GM18498 (cell line): ENCODE data around the gene MAP3K2.

Source experiments
- ATAC-seq: cut with Tn5 transposase; IDR thresholded peaks from one replicate; pipeline ENCODE4 v1.9.1; 2021; ENCODE audit warnings: mild to moderate bottlenecking, moderate library complexity; ENCODE audit not compliant: unreplicated experiment

Gene MAP3K2

GRCh38 chr2:127308586-127309138, 79.1 kb downstream of the MAP3K2 start:
- no peak for ATAC-seq

GRCh38 chr2:127305990-127306585, 81.7 kb downstream of the MAP3K2 start:
- ATAC-seq: peak; percentile 65

GRCh38 chr2:127302168-127302567, 85.6 kb downstream of the MAP3K2 start:
- ATAC-seq: no peak

GRCh38 chr2:127293748-127294562, 93.8 kb downstream of the MAP3K2 start, which contains the start of gene ERCC3:
Gene ERCC3 (minus strand): TSS chr2:127294144. CDS start chr2:127294081, 63 bp downstream.
- ATAC-seq: peak; percentile 99

- ATAC-seq: peak; percentile 7
Measured at GRCh38 chr2:127293386-127293747, 94.4 kb downstream of the MAP3K2 start.

GRCh38 chr2:127288274-127288673, 99.5 kb downstream of the MAP3K2 start:
- no peak for ATAC-seq

GRCh38 chr2:127283275-127283674, 104.5 kb downstream of the MAP3K2 start:
- ATAC-seq: no peak

- no peak for ATAC-seq
Measured at GRCh38 chr2:127280693-127281092, 107.1 kb downstream of the MAP3K2 start.

- no peak for ATAC-seq
Measured at GRCh38 chr2:127279781-127280180, 108.0 kb downstream of the MAP3K2 start.

GRCh38 chr2:127278959-127279358, 108.8 kb downstream of the MAP3K2 start:
- no peak for ATAC-seq

- ATAC-seq: no peak
Measured at GRCh38 chr2:127277028-127277427, 110.7 kb downstream of the MAP3K2 start.

- ATAC-seq: no peak
Measured at GRCh38 chr2:127275789-127276188, 112.0 kb downstream of the MAP3K2 start.

GRCh38 chr2:127275356-127275755, 112.4 kb downstream of the MAP3K2 start:
- no peak for ATAC-seq

GRCh38 chr2:127270663-127271062, 117.1 kb downstream of the MAP3K2 start:
- ATAC-seq: no peak

- ATAC-seq: no peak
Measured at GRCh38 chr2:127261804-127262406, 125.9 kb downstream of the MAP3K2 start.

GRCh38 chr2:127259355-127259754, 128.4 kb downstream of the MAP3K2 start:
- no peak for ATAC-seq

GRCh38 chr2:127256866-127257265, 130.9 kb downstream of the MAP3K2 start:
- ATAC-seq: no peak

GRCh38 chr2:127256381-127256780, 131.4 kb downstream of the MAP3K2 start:
- no peak for ATAC-seq

- no peak for ATAC-seq
Measured at GRCh38 chr2:127255721-127256120, 132.1 kb downstream of the MAP3K2 start.

- ATAC-seq: no peak
Measured at GRCh38 chr2:127255146-127255545, 132.6 kb downstream of the MAP3K2 start.

- no peak for ATAC-seq
Measured at GRCh38 chr2:127254386-127254981, 133.3 kb downstream of the MAP3K2 start.
